ENCODE measurements around the gene MYO5A.
"Not testable (repeated sequence)": the region's sequence is repeated elsewhere in the genome, so short reads cannot be mapped to it uniquely, and the experiment has no call there.

Gene MYO5A

DNA sequence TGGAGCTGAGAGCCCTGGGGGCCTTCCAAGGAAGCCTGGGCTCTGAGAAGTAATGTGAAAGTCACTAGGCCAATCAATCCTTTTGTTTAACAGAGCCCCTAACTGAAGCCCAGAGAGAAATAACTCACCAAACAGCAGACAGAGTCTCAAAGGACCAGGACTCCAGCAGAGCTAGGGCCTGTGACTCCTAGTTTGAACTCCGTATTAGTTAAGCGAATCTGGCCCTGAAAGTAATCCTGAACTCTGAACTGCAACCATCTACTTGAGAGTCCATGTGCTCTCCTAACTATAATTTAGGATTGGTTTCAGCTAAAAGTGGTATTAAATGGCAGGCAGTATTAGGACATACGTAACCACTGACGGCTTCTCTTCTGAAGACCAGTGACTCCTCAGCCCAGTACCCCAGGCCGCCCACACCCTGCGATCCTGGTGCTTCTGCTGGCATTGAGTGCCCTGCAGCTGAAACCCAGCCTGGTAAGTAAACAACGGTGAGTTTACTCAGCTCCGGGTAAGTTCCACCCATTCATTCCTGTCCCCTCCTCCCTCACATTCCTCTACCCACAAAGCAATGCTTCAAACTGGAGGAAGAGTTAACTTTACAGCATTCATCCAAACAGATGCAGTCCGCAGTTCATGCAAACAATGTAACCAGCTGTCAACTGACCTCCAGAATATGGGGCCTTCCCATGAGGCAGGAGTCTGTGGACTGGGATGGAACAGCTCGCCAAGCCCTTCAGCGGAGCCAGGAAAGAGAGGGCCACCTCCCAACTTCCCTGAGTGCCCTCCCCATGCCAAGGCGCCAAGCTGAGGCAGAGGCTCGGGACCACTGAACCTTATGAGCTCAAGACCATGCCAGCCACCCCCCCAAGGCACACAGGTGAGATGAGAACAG is 240.4 kb downstream of the MYO5A start:
- in situ Hi-C loops (cut with MboI; ENCODE audit: low pct_unique_long_range_greater_than_20kb, low sequenced_read_pairs, unreplicated experiment) = no loop called here
- no peak for TF ChIP-seq CTCF (IDR thresholded peaks at IDR 0.05; ENCODE audit: extremely low read depth, insufficient read depth, missing control alignments)
- no peak for DNase-seq (ENCODE audit: low spot score)

DNA sequence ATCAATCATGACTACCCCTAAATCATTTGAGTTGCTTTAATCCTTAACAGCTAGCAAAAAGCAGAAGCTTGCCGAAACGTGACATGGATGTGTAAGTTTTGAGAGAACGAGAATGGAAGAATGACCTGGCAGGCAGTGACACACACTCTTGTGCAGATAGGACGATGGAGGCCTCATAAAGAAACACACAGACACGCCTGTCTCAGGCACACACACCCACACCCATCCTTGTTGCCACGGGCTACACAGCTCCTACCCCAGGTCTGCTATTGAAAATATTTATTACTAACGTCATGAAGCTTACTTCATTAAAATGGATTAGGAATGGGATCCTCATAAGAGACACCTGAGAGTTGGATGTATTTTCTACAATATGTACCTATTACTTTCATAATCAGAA is 241.6 kb downstream of the MYO5A start:
- TF ChIP-seq CTCF (IDR thresholded peaks at IDR 0.05; ENCODE audit: extremely low read depth, insufficient read depth, missing control alignments) = no peak
- in situ Hi-C loops (cut with MboI; ENCODE audit: low pct_unique_long_range_greater_than_20kb, low sequenced_read_pairs, unreplicated experiment) = no loop called here
- no peak for DNase-seq (ENCODE audit: low spot score)

- DNase-seq (ENCODE audit: low spot score); in situ Hi-C loops (cut with MboI; ENCODE audit: low pct_unique_long_range_greater_than_20kb, low sequenced_read_pairs, unreplicated experiment): not testable (repeated sequence)
Observed at GRCh38 chr15:52285941-52286340, 242.7 kb downstream of the MYO5A start.

GRCh38 chr15:52284164-52284563 is 244.5 kb downstream of the MYO5A start:
- no peak for TF ChIP-seq CTCF (IDR thresholded peaks at IDR 0.05; ENCODE audit: extremely low read depth, insufficient read depth, missing control alignments)
- in situ Hi-C loops (cut with MboI; ENCODE audit: low pct_unique_long_range_greater_than_20kb, low sequenced_read_pairs, unreplicated experiment) = no loop called here
- no peak for DNase-seq (ENCODE audit: low spot score)

- DNase-seq (ENCODE audit: low spot score) = no peak
- in situ Hi-C loops (cut with MboI; ENCODE audit: low pct_unique_long_range_greater_than_20kb, low sequenced_read_pairs, unreplicated experiment) = no loop called here
- TF ChIP-seq CTCF (IDR thresholded peaks at IDR 0.05; ENCODE audit: extremely low read depth, insufficient read depth, missing control alignments) = no peak
Observed at GRCh38 chr15:52283281-52283680, 245.4 kb downstream of the MYO5A start.

DNA sequence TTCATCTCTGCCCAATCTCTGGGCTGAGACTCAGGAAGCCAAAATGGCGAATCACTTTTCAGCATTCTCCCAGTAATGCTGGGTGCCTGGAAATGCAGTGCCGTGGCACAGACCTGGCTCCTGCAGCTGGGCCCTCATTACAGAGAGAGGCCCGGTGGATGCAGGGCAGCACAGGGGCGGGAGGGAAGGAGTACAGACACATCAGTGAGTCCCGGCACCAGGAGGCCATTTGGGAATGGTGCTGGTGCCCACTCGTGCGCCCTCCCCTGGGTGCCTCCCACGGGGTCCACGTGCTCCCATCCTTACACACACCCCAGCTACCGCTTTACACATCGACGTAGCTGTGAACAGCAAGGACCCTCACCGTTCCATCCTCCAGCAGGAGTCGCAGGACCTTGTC is 246.3 kb downstream of the MYO5A start:
- DNase-seq (ENCODE audit: low spot score) = no peak
- TF ChIP-seq CTCF (IDR thresholded peaks at IDR 0.05; ENCODE audit: extremely low read depth, insufficient read depth, missing control alignments) = no peak
- in situ Hi-C loops (cut with MboI; ENCODE audit: low pct_unique_long_range_greater_than_20kb, low sequenced_read_pairs, unreplicated experiment) = no loop called here

Measured in GM13977 (cell line).